Type B pancreatic cell (in vitro differentiated cells): Measurements from ENCODE around the gene EMX1. TPM values are rescaled to one million over a fixed set of nuclear protein-coding genes. Genes with fewer than 3 reads are reported as not detected.

Experiments
- DNase-seq: peaks from one replicate; pipeline ENCODE4 v3.0.0; 2021; ENCODE audit warnings: mixed read lengths; ENCODE audit not compliant: unreplicated experiment; ENCODE audit errors: extremely low spot score
- H3K27ac Mint-ChIP-seq: 2 replicates; pipeline ENCODE4 v1.8.0; 2021; ENCODE audit warnings: mild to moderate bottlenecking, mixed read lengths
- H3K27me3 Mint-ChIP-seq: 2 replicates; pipeline ENCODE4 v1.8.0; 2021; ENCODE audit warnings: mixed read lengths
- H3K36me3 Mint-ChIP-seq: 2 replicates; pipeline ENCODE4 v1.8.0; 2021; ENCODE audit warnings: mixed read lengths
- H3K4me1 Mint-ChIP-seq: one replicate; pipeline ENCODE4 v1.8.0; 2021; ENCODE audit warnings: mixed read lengths; ENCODE audit not compliant: unreplicated experiment
- H3K4me3 Mint-ChIP-seq: 2 replicates; pipeline ENCODE4 v1.8.0; 2021; ENCODE audit warnings: mild to moderate bottlenecking, mixed read lengths
- H3K9me3 Mint-ChIP-seq: 2 replicates; pipeline ENCODE4 v1.8.0; 2021; ENCODE audit warnings: mixed read lengths
- long read RNA-seq: library from polyadenylated mRNA; unstranded; transcript quantifications from one replicate; pipeline ENCODE4 v2.0.0, GENCODE V29; 2020
- total RNA-seq: library from RNA; stranded (reverse); gene quantifications from 2 replicates; pipeline ENCODE4 v1.2.1, GENCODE V29; 2021; ENCODE audit warnings: low replicate concordance
- TF ChIP-seq, protein P1 (sequence below): fragments of 200-600 bp; sonication (generic); conservative IDR thresholded peaks from 2 replicates; pipeline ENCODE4 v1.5.0; 2021; ENCODE audit warnings: antibody characterized with exemption, mild to moderate bottlenecking

The EMX1 gene
- total RNA-seq: 0.71 and 0.97 TPM in 2 replicates
- long read RNA-seq, partial matches to known transcripts: 0 of 1 reads
- long read RNA-seq, other reads (novel, unspliced or antisense): 1 of 1 reads

GRCh38 chr2:72917138-72917876, at the start of gene EMX1:
Gene EMX1, plus strand, starts transcription at chr2:72917519. Its CDS starts 334 bp downstream, at chr2:72917853.
- peak; percentile 77 for DNase-seq
- TF ChIP-seq, protein P1, sequence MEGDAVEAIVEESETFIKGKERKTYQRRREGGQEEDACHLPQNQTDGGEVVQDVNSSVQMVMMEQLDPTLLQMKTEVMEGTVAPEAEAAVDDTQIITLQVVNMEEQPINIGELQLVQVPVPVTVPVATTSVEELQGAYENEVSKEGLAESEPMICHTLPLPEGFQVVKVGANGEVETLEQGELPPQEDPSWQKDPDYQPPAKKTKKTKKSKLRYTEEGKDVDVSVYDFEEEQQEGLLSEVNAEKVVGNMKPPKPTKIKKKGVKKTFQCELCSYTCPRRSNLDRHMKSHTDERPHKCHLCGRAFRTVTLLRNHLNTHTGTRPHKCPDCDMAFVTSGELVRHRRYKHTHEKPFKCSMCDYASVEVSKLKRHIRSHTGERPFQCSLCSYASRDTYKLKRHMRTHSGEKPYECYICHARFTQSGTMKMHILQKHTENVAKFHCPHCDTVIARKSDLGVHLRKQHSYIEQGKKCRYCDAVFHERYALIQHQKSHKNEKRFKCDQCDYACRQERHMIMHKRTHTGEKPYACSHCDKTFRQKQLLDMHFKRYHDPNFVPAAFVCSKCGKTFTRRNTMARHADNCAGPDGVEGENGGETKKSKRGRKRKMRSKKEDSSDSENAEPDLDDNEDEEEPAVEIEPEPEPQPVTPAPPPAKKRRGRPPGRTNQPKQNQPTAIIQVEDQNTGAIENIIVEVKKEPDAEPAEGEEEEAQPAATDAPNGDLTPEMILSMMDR: no peak
- Mint-ChIP-seq H3K36me3 (no peaks in the 10 kb centered on the region), H3K27me3 (peaks cover 86% of the 10 kb centered on the region), H3K27ac (no peak within 1 kb of the TSS), H3K4me1 (peaks cover 5% of the 10 kb centered on the region), H3K9me3 (no peaks in the 10 kb centered on the region), H3K4me3 (peak within 1 kb of the TSS; percentile 84)

GRCh38 chr2:72871060-72871459, 46.3 kb upstream of the EMX1 start:
- H3K4me1 Mint-ChIP-seq: no peaks in the 10 kb centered on the region
- no peak overlapping the region for H3K27ac Mint-ChIP-seq
- TF ChIP-seq, protein P1: no peak
- DNase-seq: no peak
- no peaks in the 10 kb centered on the region for H3K36me3 Mint-ChIP-seq
- H3K4me3 Mint-ChIP-seq: no peak overlapping the region
- H3K27me3 Mint-ChIP-seq: peaks cover 50% of the 10 kb centered on the region
- peaks cover 8% of the 10 kb centered on the region for H3K9me3 Mint-ChIP-seq

GRCh38 chr2:72871880-72872279, 45.4 kb upstream of the EMX1 start:
- TF ChIP-seq, protein P1: no peak
- no peak for DNase-seq
- Mint-ChIP-seq H3K27me3 (peaks cover 49% of the 10 kb centered on the region), H3K36me3 (no peaks in the 10 kb centered on the region), H3K4me3 (no peak overlapping the region), H3K9me3 (peaks cover 8% of the 10 kb centered on the region), H3K27ac (no peak overlapping the region), H3K4me1 (no peaks in the 10 kb centered on the region)

DNA sequence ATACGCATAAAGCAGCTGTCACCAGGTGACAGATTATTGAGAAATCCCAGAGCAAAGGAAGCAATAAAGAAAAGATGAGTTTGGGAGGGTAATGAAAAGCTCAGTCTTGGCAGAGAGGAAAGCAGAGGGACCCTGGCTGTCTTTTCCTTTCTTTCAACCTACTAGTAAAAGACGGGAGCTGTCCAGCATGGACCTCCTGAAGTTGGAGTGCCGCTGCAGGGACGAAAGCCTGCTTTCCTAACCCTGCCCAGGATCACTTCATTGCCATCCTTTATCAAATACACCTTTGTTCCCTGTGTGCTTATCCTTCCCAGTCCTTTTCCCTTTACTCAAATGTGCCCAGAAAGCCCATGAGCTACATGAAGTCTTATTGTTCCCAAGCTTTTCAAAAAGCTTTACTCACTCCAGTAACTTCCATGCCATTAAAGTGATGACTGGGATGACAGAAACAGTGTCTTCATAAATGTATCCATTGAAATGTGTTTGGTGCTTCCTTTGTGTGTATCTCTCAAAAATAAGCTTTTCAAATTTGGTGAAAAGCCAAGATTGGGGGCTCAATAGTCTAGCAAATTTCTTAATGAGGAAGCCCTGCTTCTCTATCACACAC, 33.9 kb upstream of the EMX1 start:
- no peak for DNase-seq
- H3K27me3 Mint-ChIP-seq: peaks cover 61% of the 10 kb centered on the region
- TF ChIP-seq, protein P1: no peak
- H3K9me3 Mint-ChIP-seq: no peaks in the 10 kb centered on the region
- peak overlapping the region; percentile 49 for H3K4me3 Mint-ChIP-seq
- H3K27ac Mint-ChIP-seq: no peak overlapping the region
- H3K36me3 Mint-ChIP-seq: no peaks in the 10 kb centered on the region
- H3K4me1 Mint-ChIP-seq: no peaks in the 10 kb centered on the region

DNA sequence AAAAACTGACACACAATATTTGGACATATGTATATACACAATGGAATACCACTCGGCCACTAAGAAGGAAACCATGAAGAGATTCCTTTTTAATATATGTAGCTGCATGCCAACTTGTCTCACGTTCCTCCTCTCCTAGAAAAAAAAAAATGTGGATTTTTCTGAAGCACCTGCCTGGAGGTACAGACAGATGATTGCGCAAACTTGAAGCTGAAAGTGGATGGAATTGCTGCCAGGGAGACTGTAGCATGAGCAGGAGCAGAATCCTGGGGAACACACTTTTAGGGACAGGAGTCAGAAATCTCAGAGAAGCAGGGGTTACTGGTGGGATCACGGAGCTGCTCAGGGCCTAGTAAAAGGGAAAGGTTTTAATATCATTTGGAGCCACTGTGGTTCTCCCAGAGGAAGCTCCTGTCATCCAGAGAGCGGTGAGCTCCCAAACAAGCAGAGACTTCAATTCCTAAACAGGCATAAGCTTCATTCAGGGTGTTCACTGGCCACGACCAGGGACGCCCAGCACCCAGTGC, 30.8 kb upstream of the EMX1 start:
- no peaks in the 10 kb centered on the region for H3K4me1 Mint-ChIP-seq
- peak overlapping the region; percentile 63 for H3K27ac Mint-ChIP-seq
- no peaks in the 10 kb centered on the region for H3K9me3 Mint-ChIP-seq
- no peak for DNase-seq
- peak overlapping the region; percentile 86 for H3K4me3 Mint-ChIP-seq
- no peaks in the 10 kb centered on the region for H3K36me3 Mint-ChIP-seq
- TF ChIP-seq, protein P1: no peak
- H3K27me3 Mint-ChIP-seq: peaks cover 59% of the 10 kb centered on the region
